ENCODE measurements around the gene TLE4. TPM values are rescaled to one million over a fixed set of nuclear protein-coding genes. Genes with fewer than 3 reads are reported as not detected.

TLE4 gene
- total and polyA plus RNA-seq, 2 experiments from 2014 or later, result 45.8 to 72.9 TPM

- TF ChIP-seq ZNF462 (CRISPR knock-in tag; IDR thresholded peaks at IDR 0.05), result no peak
- TF ChIP-seq EZH2phosphoT487 (IDR thresholded peaks at IDR 0.05; ENCODE audit: unreplicated experiment), result no peak
- no peak for TF ChIP-seq NANOG (IDR thresholded peaks at IDR 0.05; ENCODE audit: borderline replicate concordance)
- TF ChIP-seq CREB1 (CRISPR knock-in tag; IDR thresholded peaks at IDR 0.05; ENCODE audit: low read depth), result no peak
- TF ChIP-seq POLR2AphosphoS5 (IDR thresholded peaks at IDR 0.05; ENCODE audit: low read depth), result no peak
- no peak for TF ChIP-seq ETS1 (IDR thresholded peaks at IDR 0.05)
- no peak for TF ChIP-seq ZNF114 (CRISPR knock-in tag; IDR thresholded peaks at IDR 0.05)
- TF ChIP-seq REST (IDR thresholded peaks at IDR 0.05; ENCODE audit: unreplicated experiment), result no peak
Measured at GRCh38 chr9:79668956-79669355, 97.2 kb downstream of the TLE4 start (continued).

All from GM23338 (cell line).